H9 (cell line): ENCODE data around the gene MYL9. TPM values are rescaled to one million over a fixed set of nuclear protein-coding genes. Genes with fewer than 3 reads are reported as not detected.

Experiments
- DNase-seq: peaks from one replicate; pipeline ENCODE4 v3.0.0-alpha.2; 2017
- H2AFZ ChIP-seq: one replicate; pipeline ENCODE4 v1.6.1; 2013; ENCODE audit warnings: mild to moderate bottlenecking, low read length, control low read depth, moderate library complexity
- H2AK5ac ChIP-seq: 2 replicates; pipeline ENCODE4 v1.6.1; 2013; ENCODE audit warnings: low read length, control low read depth, mixed read lengths; ENCODE audit not compliant: insufficient read length
- H2BK120ac ChIP-seq: one replicate; pipeline ENCODE4 v1.6.1; 2013; ENCODE audit warnings: low read depth, mild to moderate bottlenecking, low read length, control low read depth, inconsistent platforms; ENCODE audit not compliant: poor library complexity, severe bottlenecking
- H2BK12ac ChIP-seq: 2 replicates; pipeline ENCODE4 v1.6.1; 2013; ENCODE audit warnings: low read length, control low read depth, mixed read lengths, low read depth; ENCODE audit not compliant: insufficient read length
- H2BK15ac ChIP-seq: 2 replicates; pipeline ENCODE4 v1.6.1; 2013; ENCODE audit warnings: low read depth, low read length, control low read depth
- H2BK20ac ChIP-seq: one replicate; pipeline ENCODE4 v1.6.1; 2013; ENCODE audit warnings: low read depth, mild to moderate bottlenecking, low read length, control low read depth, inconsistent platforms; ENCODE audit not compliant: poor library complexity, severe bottlenecking
- H2BK5ac ChIP-seq: 2 replicates; pipeline ENCODE4 v1.6.1; 2013; ENCODE audit warnings: low read length, control low read depth, mixed read lengths; ENCODE audit not compliant: insufficient read length
- H3K14ac ChIP-seq: 2 replicates; pipeline ENCODE4 v1.6.1; 2013; ENCODE audit warnings: low read length, control low read depth; ENCODE audit not compliant: insufficient read depth
- H3K18ac ChIP-seq: 2 replicates; pipeline ENCODE4 v1.6.1; 2013; ENCODE audit warnings: low read depth, mild to moderate bottlenecking, mixed read lengths, low read length, control low read depth; ENCODE audit not compliant: insufficient read length
- H3K23ac ChIP-seq: 2 replicates; pipeline ENCODE4 v1.6.1; 2013; ENCODE audit warnings: low read length, control low read depth, mixed read lengths, low read depth; ENCODE audit not compliant: insufficient read length
- H3K23me2 ChIP-seq: 2 replicates; pipeline ENCODE4 v1.6.1; 2013; ENCODE audit warnings: low read depth, mild to moderate bottlenecking, mixed read lengths, low read length, control low read depth; ENCODE audit not compliant: insufficient read length, poor library complexity, severe bottlenecking
- H3K27ac ChIP-seq: 2 replicates; pipeline ENCODE4 v1.5.1; 2013; ENCODE audit warnings: low read length, control low read depth, mixed read lengths, low read depth; ENCODE audit not compliant: insufficient read length
- H3K27me3 ChIP-seq: 2 replicates; pipeline ENCODE4 v1.6.1; 2013; ENCODE audit warnings: low read length, control low read depth, inconsistent platforms; ENCODE audit not compliant: insufficient read depth
- H3K4ac ChIP-seq: 2 replicates; pipeline ENCODE4 v1.6.1; 2013; ENCODE audit warnings: low read depth, mild to moderate bottlenecking, control low read depth, inconsistent platforms, low read length, moderate library complexity
- H3K4me1 ChIP-seq: 2 replicates; pipeline ENCODE4 v1.6.1; 2013; ENCODE audit warnings: low read length, control low read depth, inconsistent platforms; ENCODE audit not compliant: insufficient read depth
- H3K4me2 ChIP-seq: 2 replicates; pipeline ENCODE4 v1.6.1; 2013; ENCODE audit warnings: low read length, control low read depth, mixed read lengths; ENCODE audit not compliant: insufficient read length, insufficient read depth
- H3K56ac ChIP-seq: 2 replicates; pipeline ENCODE4 v1.6.1; 2013; ENCODE audit warnings: low read depth, mild to moderate bottlenecking, mixed read lengths, low read length, control low read depth; ENCODE audit not compliant: insufficient read length
- H3K79me1 ChIP-seq: 2 replicates; pipeline ENCODE4 v1.6.1; 2013; ENCODE audit warnings: low read depth, mild to moderate bottlenecking, moderate library complexity, low read length, control low read depth, inconsistent platforms; ENCODE audit not compliant: insufficient read depth, poor library complexity, severe bottlenecking
- H3K79me2 ChIP-seq: 2 replicates; pipeline ENCODE4 v1.6.1; 2013; ENCODE audit warnings: low read length, control low read depth, inconsistent platforms; ENCODE audit not compliant: insufficient read depth
- H3K9ac ChIP-seq: 2 replicates; pipeline ENCODE4 v1.6.1; 2013; ENCODE audit warnings: low read length, control low read depth, mixed read lengths; ENCODE audit not compliant: insufficient read length; ENCODE audit errors: extremely low read depth
- H3K9me3 ChIP-seq: one replicate; pipeline ENCODE4 v1.6.1; 2013; ENCODE audit warnings: low read depth, low read length, inconsistent platforms; ENCODE audit not compliant: control insufficient read depth
- H3T11ph ChIP-seq: one replicate; pipeline ENCODE4 v1.6.1; 2013; ENCODE audit warnings: mild to moderate bottlenecking, low read length, control low read depth, inconsistent platforms
- H4K20me1 ChIP-seq: one replicate; pipeline ENCODE4 v1.6.1; 2013; ENCODE audit not compliant: control insufficient read depth, insufficient read length, insufficient read depth
- H4K5ac ChIP-seq: 2 replicates; pipeline ENCODE4 v1.6.1; 2013; ENCODE audit warnings: low read depth, mild to moderate bottlenecking, mixed read lengths, low read length, control low read depth; ENCODE audit not compliant: insufficient read length
- H4K8ac ChIP-seq: replicated peaks from 2 replicates; pipeline ENCODE4 v1.6.1; 2013; ENCODE audit warnings: low read length, control low read depth, mixed read lengths, low read depth; ENCODE audit not compliant: insufficient read length
- H4K91ac ChIP-seq: 2 replicates; pipeline ENCODE4 v1.6.1; 2013; ENCODE audit warnings: low read depth, mild to moderate bottlenecking, moderate library complexity, mixed read lengths, low read length, control low read depth; ENCODE audit not compliant: insufficient read length
- H3K27ac Mint-ChIP-seq, 3 experiments: 2 replicates in 2 of 3; 3 replicates in 1 of 3; pipeline ENCODE4 v1.8.0; 2020 to 2021; ENCODE audit warnings: mixed read lengths in 3 of 3, mild to moderate bottlenecking in 1 of 3, moderate library complexity in 1 of 3
- H3K27me3 Mint-ChIP-seq: 2 replicates; pipeline ENCODE4 v1.8.0; 2021; ENCODE audit warnings: low read depth, mild to moderate bottlenecking, moderate library complexity, mixed read lengths
- H3K36me3 Mint-ChIP-seq, 3 experiments: 2 replicates in 2 of 3; 3 replicates in 1 of 3; pipeline ENCODE4 v1.8.0; 2020 to 2021; ENCODE audit warnings: low read depth in 3 of 3, mixed read lengths in 3 of 3; ENCODE audit not compliant: insufficient read depth in 1 of 3
- H3K4me1 Mint-ChIP-seq, 2 experiments: 2 replicates each; pipeline ENCODE4 v1.8.0; 2020; ENCODE audit warnings: mixed read lengths in 2 of 2
- H3K4me3 Mint-ChIP-seq, 2 experiments: 2 replicates in 1 of 2; 3 replicates in 1 of 2; pipeline ENCODE4 v1.8.0; 2020 to 2021; ENCODE audit warnings: mild to moderate bottlenecking in 2 of 2, mixed read lengths in 2 of 2, moderate library complexity in 1 of 2
- H3K9me3 Mint-ChIP-seq, 2 experiments: 2 replicates in 1 of 2; 3 replicates in 1 of 2; pipeline ENCODE4 v1.8.0; 2020; ENCODE audit warnings: mild to moderate bottlenecking in 2 of 2, mixed read lengths in 2 of 2, moderate library complexity in 1 of 2
- WGBS: extraction: QIAGEN DNeasy Blood & Tissue Kit; methylation state at CpG from one replicate; pipeline ENCODE4 v1.1.7; 2013; ENCODE audit warnings: missing lambda C conversion rate, low lambda C conversion rate, mixed read lengths; ENCODE audit not compliant: insufficient read length; ENCODE audit errors: extremely low coverage; 5-methylcytosine and 5-hydroxymethylcytosine counted together
- total RNA-seq: library from RNA; stranded (reverse); gene quantifications from 2 replicates; pipeline ENCODE4 v1.2.1, GENCODE V29; 2021
- TF ChIP-seq, protein P1 (sequence below): fragments of 200-600 bp; sonication (generic); conservative IDR thresholded peaks from 3 replicates; pipeline ENCODE4 v1.8.0; 2021; ENCODE audit warnings: antibody characterized with exemption, mild to moderate bottlenecking

Gene MYL9
- total RNA-seq, 1 experiment from 2014 or later, result 218 TPM

DNA sequence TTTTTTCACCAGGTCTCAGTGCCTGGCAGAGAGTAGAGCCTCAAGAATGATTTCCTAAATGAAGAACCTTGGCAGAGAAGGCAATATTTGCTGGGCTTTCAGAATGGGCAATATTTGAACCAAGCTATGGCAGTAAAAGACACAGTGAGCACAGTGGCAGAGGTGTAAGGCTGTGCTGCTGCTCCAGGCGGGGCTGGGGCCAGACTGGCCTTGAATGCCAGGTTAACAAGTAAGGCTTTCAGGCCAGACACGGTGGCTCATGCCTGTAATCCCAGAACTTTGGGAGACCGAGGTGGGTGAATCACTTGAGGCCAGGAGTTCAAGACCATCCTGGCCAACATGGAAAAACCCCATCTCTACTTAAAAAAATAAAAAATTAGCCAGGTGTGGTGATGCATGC, 8.5 kb upstream of the MYL9 start:
- Histone ChIP-seq H4K91ac (no peak overlapping the region), H3T11ph (no peak overlapping the region), H2AFZ (no peak overlapping the region), H3K79me2 (no peaks in the 10 kb centered on the region), H2BK5ac (no peak overlapping the region), H3K9ac (no peak overlapping the region), H2BK20ac (no peak overlapping the region), H2AK5ac (no peak overlapping the region), H3K27ac (no peak overlapping the region), H4K20me1 (no peaks in the 10 kb centered on the region), H3K9me3 (no peaks in the 10 kb centered on the region), H2BK15ac (no peak overlapping the region), H3K27me3 (no peaks in the 10 kb centered on the region), H4K8ac (no peak overlapping the region), H3K79me1 (no peaks in the 10 kb centered on the region), H3K14ac (no peak overlapping the region), H2BK12ac (no peak overlapping the region), H3K4me2 (no peak overlapping the region), H4K5ac (no peak overlapping the region), H2BK120ac (no peak overlapping the region), H3K4ac (no peak overlapping the region), H3K4me1 (no peaks in the 10 kb centered on the region), H3K23ac (no peak overlapping the region), H3K56ac (no peak overlapping the region), H3K18ac (no peak overlapping the region), H3K23me2 (no peaks in the 10 kb centered on the region)
- WGBS, result no CpG with 5 or more reads among the region's 3 CpGs
- Mint-ChIP-seq H3K9me3 (no peaks in the 10 kb centered on the region), H3K27ac (no peak overlapping the region; a peak in 1 of 7 replicates), H3K4me3 (no peak overlapping the region), H3K4me1 (no peaks in the 10 kb centered on the region), H3K36me3 (peaks cover 0 to 10% (median 6%) of the 10 kb centered on the region in 3 experiments; a peak in 6 of 7 replicates), H3K27me3 (no peaks in the 10 kb centered on the region; the same call in 1 of the 2 replicates)
- no peak for DNase-seq
- TF ChIP-seq, protein P1, sequence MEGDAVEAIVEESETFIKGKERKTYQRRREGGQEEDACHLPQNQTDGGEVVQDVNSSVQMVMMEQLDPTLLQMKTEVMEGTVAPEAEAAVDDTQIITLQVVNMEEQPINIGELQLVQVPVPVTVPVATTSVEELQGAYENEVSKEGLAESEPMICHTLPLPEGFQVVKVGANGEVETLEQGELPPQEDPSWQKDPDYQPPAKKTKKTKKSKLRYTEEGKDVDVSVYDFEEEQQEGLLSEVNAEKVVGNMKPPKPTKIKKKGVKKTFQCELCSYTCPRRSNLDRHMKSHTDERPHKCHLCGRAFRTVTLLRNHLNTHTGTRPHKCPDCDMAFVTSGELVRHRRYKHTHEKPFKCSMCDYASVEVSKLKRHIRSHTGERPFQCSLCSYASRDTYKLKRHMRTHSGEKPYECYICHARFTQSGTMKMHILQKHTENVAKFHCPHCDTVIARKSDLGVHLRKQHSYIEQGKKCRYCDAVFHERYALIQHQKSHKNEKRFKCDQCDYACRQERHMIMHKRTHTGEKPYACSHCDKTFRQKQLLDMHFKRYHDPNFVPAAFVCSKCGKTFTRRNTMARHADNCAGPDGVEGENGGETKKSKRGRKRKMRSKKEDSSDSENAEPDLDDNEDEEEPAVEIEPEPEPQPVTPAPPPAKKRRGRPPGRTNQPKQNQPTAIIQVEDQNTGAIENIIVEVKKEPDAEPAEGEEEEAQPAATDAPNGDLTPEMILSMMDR, result no peak
